GM12878 (cell line): ENCODE results near the gene LMF2. TPM values are rescaled to one million over a fixed set of nuclear protein-coding genes. Genes with fewer than 3 reads are reported as not detected.

Experiments
- ATAC-seq: fragments of 200-7000 bp; cut with Tn5 transposase; 3 replicates; pipeline ENCODE4 v1.9.1; 2020; ENCODE audit warnings: mild to moderate bottlenecking, moderate library complexity
- BruUV-seq: library from RNA; stranded (reverse); fragments of 400-500 nt; replicated peaks from 2 replicates; lab custom pipeline; 2021; lab: Mats Ljungman, UMichigan
- CTCF ChIA-PET: fragments of 300-600 bp; sonication (Branson Sonifier 250); formaldehyde crosslinking; extraction: SDS; loops from one replicate; lab custom pipeline; 2021; ENCODE audit warnings: inconsistent platforms; lab: Yijun Ruan, JAX
- POLR2A ChIA-PET: fragments of 350-600 bp; formaldehyde crosslinking; extraction: SDS; loops from one replicate; lab custom pipeline; 2021; ENCODE audit warnings: inconsistent platforms; lab: Charles Lee
- RAD21 ChIA-PET: fragments of 300-600 bp; sonication (Branson Sonifier 250); formaldehyde crosslinking; loops from one replicate; lab custom pipeline; 2023; ENCODE audit warnings: antibody characterized with exemption; ENCODE audit not compliant: unreplicated experiment; lab: Charles Lee
- SMC1A ChIA-PET: fragments of 300-600 bp; sonication (Branson Sonifier 250); formaldehyde crosslinking; loops from one replicate; lab custom pipeline; 2023; ENCODE audit not compliant: unreplicated experiment, uncharacterized antibody; lab: Charles Lee
- DNase-seq: peaks from one replicate; pipeline ENCODE4 v3.0.0-alpha.2; 2011; ENCODE audit warnings: low read depth, low spot score
- FAIRE-seq: peaks from 3 replicates; lab custom pipeline; 2011; peaks lifted over from hg19 to GRCh38; lab: Jason Lieb, UNC
- H2AFZ ChIP-seq: 2 replicates; pipeline ENCODE4 v1.6.0; 2011; ENCODE audit warnings: low read depth, low read length, control low read depth; ENCODE audit not compliant: control insufficient read depth
- H3K27ac ChIP-seq: 2 replicates; pipeline ENCODE4 v1.5.1; 2011; ENCODE audit warnings: control low read depth; ENCODE audit not compliant: control insufficient read depth, insufficient read depth
- H3K27me3 ChIP-seq, 2 experiments: replicated peaks in 1 of 2; 2 replicates each; pipeline versions ENCODE4 v1.6.0 to v1.6.1; 2011; ENCODE audit warnings: low read length in 1 of 2; ENCODE audit not compliant: control insufficient read depth in 2 of 2, insufficient read depth in 2 of 2
- H3K36me3 ChIP-seq, 2 experiments: 2 replicates each; pipeline ENCODE4 v1.5.1; 2011; ENCODE audit warnings: low read length in 1 of 2; ENCODE audit not compliant: control insufficient read depth in 2 of 2, insufficient read depth in 2 of 2
- H3K4me1 ChIP-seq: 2 replicates; pipeline ENCODE4 v1.6.1; 2011; ENCODE audit warnings: mild to moderate bottlenecking, low read length, moderate library complexity, mixed read lengths; ENCODE audit not compliant: control insufficient read depth, insufficient read depth
- H3K4me2 ChIP-seq: 2 replicates; pipeline ENCODE4 v1.6.0; 2011; ENCODE audit warnings: control low read depth; ENCODE audit not compliant: control insufficient read depth, insufficient read depth
- H3K4me3 ChIP-seq: fragments of 200-600 bp; sonication (generic); 2 replicates; pipeline ENCODE4 v1.5.1; 2016
- H3K79me2 ChIP-seq: 2 replicates; pipeline ENCODE4 v1.6.0; 2011; ENCODE audit warnings: low read length; ENCODE audit not compliant: control insufficient read depth, insufficient read depth
- H3K9ac ChIP-seq: 2 replicates; pipeline ENCODE4 v1.8.0; 2011; ENCODE audit warnings: low read length, control low read depth, mixed read lengths; ENCODE audit not compliant: control insufficient read depth, insufficient read depth
- H3K9me3 ChIP-seq: replicated peaks from 3 replicates; pipeline ENCODE4 v1.5.1; 2011; ENCODE audit warnings: mild to moderate bottlenecking, low read length; ENCODE audit not compliant: control insufficient read depth, insufficient read depth
- H4K20me1 ChIP-seq: 2 replicates; pipeline ENCODE4 v1.6.0; 2011; ENCODE audit not compliant: control insufficient read depth, insufficient read depth
- BCL11A ChIP-seq: IDR thresholded peaks from 2 replicates; pipeline ENCODE4 v1.6.1; 2011; ENCODE audit warnings: low read depth, low read length
- DPF2 ChIP-seq: fragments of 450-650 bp; IDR thresholded peaks from 2 replicates; pipeline ENCODE4 v1.6.1; 2017; ENCODE audit warnings: mild to moderate bottlenecking
- EGR1 ChIP-seq, 2 experiments: IDR thresholded peaks; 1 replicate in 1 of 2; 2 replicates in 1 of 2; pipeline ENCODE4 v1.6.1; 2011 to 2012; ENCODE audit warnings: low read depth in 2 of 2, low read length in 2 of 2, borderline replicate concordance in 1 of 2, mild to moderate bottlenecking in 1 of 2, moderate library complexity in 1 of 2
- HCFC1 ChIP-seq: fragments of 150-350 bp; IDR thresholded peaks from 2 replicates; pipeline ENCODE4 v1.6.1; 2014; ENCODE audit warnings: low read length
- KAT2A ChIP-seq: conservative IDR thresholded peaks from 2 replicates; pipeline ENCODE4 v1.6.1; 2011; ENCODE audit warnings: low read depth, low read length; ENCODE audit not compliant: control insufficient read depth
- RELA ChIP-seq: fragments of 450-650 bp; IDR thresholded peaks from 2 replicates; pipeline ENCODE4 v1.8.0; 2014; ENCODE audit warnings: borderline replicate concordance; ENCODE audit not compliant: partially characterized antibody
- RFX5 ChIP-seq: IDR thresholded peaks from 2 replicates; pipeline ENCODE4 v1.6.1; 2011; ENCODE audit warnings: low read depth, low read length, improper control_type of control experiment
- SP1 ChIP-seq: IDR thresholded peaks from one replicate; pipeline ENCODE4 v1.6.1; 2011; ENCODE audit warnings: low read depth, low read length
- USF2 ChIP-seq: IDR thresholded peaks from 2 replicates; pipeline ENCODE4 v1.6.1; 2011; ENCODE audit warnings: low read depth, low read length, improper control_type of control experiment, borderline replicate concordance
- ZNF24 ChIP-seq: fragments of 450-650 bp; IDR thresholded peaks from 2 replicates; pipeline ENCODE4 v1.6.1; 2017; ENCODE audit warnings: antibody characterized with exemption, mild to moderate bottlenecking
- WGBS: methylation state at CpG from one replicate; pipeline ENCODE4 v1.1.6; 2016; ENCODE audit warnings: low lambda C conversion rate; ENCODE audit not compliant: insufficient replicate concordance, insufficient coverage; ENCODE audit errors: missing lambda C conversion rate; 5-methylcytosine and 5-hydroxymethylcytosine counted together
- in situ Hi-C: fragments of 300-500 bp; cut with MboI; formaldehyde crosslinking; loops from 9 replicates; pipeline ENCODE4 v1.14.3; 2018; ENCODE audit warnings: mixed read lengths
- intact Hi-C: fragments of 100-400 bp; cut with micrococcal nuclease; formaldehyde crosslinking; loops from one replicate; pipeline ENCODE4 v1.14.2; 2022; ENCODE audit not compliant: unreplicated experiment
- polyA plus RNA-seq, 11 experiments: library from polyadenylated mRNA; depleted of rRNA in 4 of 11; unstranded in 6 of 11; stranded (reverse) in 5 of 11; fragments of >200 nt; fragmentation: Nextera tagmentation in 4 of 11; fragmentation: Illumina TruSeq in 1 of 11; extraction: Ambion mirVana in 4 of 11; extraction: Trizol in 1 of 11; gene quantifications; 1 replicate in 1 of 11; 2 replicates in 10 of 11; pipeline versions ENCODE4 v1.2.1 to v1.2.3, GENCODE V29; 2011 to 2016; ENCODE audit warnings: inconsistent platforms in 2 of 11, missing spikeins in 2 of 11, low read depth in 1 of 11
- total RNA-seq, 4 experiments: library from RNA; depleted of rRNA in 3 of 4; stranded (reverse); fragments of >200 nt in 3 of 4; fragmentation: Illumina TruSeq in 1 of 4; extraction: Trizol in 1 of 4; gene quantifications; 2 replicates each; pipeline versions ENCODE4 v1.2.1 to v1.2.3, GENCODE V29; 2013 to 2021
- TF ChIP-seq, protein P1 (sequence below): fragments of 450-650 bp; formaldehyde crosslinking; IDR thresholded peaks from 2 replicates; pipeline ENCODE4 v1.4.0; 2022; ENCODE audit warnings: mild to moderate bottlenecking, moderate library complexity
- TF ChIP-seq, protein P2 (sequence below): fragments of 450-650 bp; formaldehyde crosslinking; IDR thresholded peaks from 2 replicates; pipeline ENCODE4 v1.5.0; 2022; ENCODE audit warnings: mild to moderate bottlenecking, missing genetic modification characterization

LMF2 gene
- total and polyA plus RNA-seq, 10 of the 15 experiments (the other 5 are each of a cell fraction or from before 2014, with no cell fraction given): 0.08 to 57.5 (median 21.2) TPM

GRCh38 chr22:50519151-50519550 is 11.6 kb upstream of the LMF2 start:
- FAIRE-seq: no peak
- SMC1A ChIA-PET: no interaction called here
- WGBS: 88% methylated on average over 8 of the region's 8 CpGs

More at GRCh38 chr22:50519151-50519550, 11.6 kb upstream of the LMF2 start:
- Histone ChIP-seq H2AFZ (no peak overlapping the region), H4K20me1 (no peaks in the 10 kb centered on the region), H3K4me2 (no peak overlapping the region), H3K36me3 (peaks cover 10 to 50% of the 10 kb centered on the region in 2 experiments; a peak in 3 of 4 replicates), H3K27me3 (no peaks in the 10 kb centered on the region), H3K4me1 (no peaks in the 10 kb centered on the region; the same call in 1 of the 2 replicates), H3K27ac (no peak overlapping the region), H3K9me3 (no peaks in the 10 kb centered on the region), H3K4me3 (no peak overlapping the region), H3K79me2 (peaks cover 13% of the 10 kb centered on the region), H3K9ac (no peak overlapping the region)
- no peak for ATAC-seq
- DNase-seq: no peak
- RAD21 ChIA-PET: no interaction called here
- POLR2A ChIA-PET: interaction anchor here (1.2 kb wide), 1 partner anchor 47 kb away, joined by 3 read pairs; no protein-coding TSS in a partner anchor
- in situ Hi-C loops (no loop called here), intact Hi-C loops (no loop called here)
- CTCF ChIA-PET: interaction anchor here (0.6 kb wide), 1 partner anchor 100 kb away, joined by 3 read pairs; no protein-coding TSS in a partner anchor
- TF ChIP-seq HCFC1 (no peak), SP1 (no peak), KAT2A (no peak), ZNF24 (no peak), RFX5 (no peak), DPF2 (no peak), EGR1 (IDR thresholded peaks at IDR 0.05; ENCODE audit: borderline replicate concordance in 1 of 2, low read depth in 2 of 2, low read length in 2 of 2) (no peak), USF2 (no peak), RELA (no peak), BCL11A (no peak)
- TF ChIP-seq, protein P1, sequence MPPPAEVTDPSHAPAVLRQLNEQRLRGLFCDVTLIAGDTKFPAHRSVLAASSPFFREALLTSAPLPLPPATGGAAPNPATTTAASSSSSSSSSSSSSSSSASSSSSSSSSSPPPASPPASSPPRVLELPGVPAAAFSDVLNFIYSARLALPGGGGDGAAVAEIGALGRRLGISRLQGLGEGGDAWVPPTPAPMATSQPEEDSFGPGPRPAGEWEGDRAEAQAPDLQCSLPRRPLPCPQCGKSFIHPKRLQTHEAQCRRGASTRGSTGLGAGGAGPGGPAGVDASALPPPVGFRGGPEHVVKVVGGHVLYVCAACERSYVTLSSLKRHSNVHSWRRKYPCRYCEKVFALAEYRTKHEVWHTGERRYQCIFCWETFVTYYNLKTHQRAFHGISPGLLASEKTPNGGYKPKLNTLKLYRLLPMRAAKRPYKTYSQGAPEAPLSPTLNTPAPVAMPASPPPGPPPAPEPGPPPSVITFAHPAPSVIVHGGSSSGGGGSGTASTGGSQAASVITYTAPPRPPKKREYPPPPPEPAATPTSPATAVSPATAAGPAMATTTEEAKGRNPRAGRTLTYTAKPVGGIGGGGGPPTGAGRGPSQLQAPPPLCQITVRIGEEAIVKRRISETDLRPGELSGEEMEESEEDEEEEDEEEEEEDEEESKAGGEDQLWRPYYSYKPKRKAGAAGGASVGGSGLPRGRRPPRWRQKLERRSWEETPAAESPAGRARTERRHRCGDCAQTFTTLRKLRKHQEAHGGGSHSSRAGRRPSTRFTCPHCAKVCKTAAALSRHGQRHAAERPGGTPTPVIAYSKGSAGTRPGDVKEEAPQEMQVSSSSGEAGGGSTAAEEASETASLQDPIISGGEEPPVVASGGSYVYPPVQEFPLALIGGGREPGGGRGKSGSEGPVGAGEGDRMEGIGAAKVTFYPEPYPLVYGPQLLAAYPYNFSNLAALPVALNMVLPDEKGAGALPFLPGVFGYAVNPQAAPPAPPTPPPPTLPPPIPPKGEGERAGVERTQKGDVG: no peak
- TF ChIP-seq, protein P2, sequence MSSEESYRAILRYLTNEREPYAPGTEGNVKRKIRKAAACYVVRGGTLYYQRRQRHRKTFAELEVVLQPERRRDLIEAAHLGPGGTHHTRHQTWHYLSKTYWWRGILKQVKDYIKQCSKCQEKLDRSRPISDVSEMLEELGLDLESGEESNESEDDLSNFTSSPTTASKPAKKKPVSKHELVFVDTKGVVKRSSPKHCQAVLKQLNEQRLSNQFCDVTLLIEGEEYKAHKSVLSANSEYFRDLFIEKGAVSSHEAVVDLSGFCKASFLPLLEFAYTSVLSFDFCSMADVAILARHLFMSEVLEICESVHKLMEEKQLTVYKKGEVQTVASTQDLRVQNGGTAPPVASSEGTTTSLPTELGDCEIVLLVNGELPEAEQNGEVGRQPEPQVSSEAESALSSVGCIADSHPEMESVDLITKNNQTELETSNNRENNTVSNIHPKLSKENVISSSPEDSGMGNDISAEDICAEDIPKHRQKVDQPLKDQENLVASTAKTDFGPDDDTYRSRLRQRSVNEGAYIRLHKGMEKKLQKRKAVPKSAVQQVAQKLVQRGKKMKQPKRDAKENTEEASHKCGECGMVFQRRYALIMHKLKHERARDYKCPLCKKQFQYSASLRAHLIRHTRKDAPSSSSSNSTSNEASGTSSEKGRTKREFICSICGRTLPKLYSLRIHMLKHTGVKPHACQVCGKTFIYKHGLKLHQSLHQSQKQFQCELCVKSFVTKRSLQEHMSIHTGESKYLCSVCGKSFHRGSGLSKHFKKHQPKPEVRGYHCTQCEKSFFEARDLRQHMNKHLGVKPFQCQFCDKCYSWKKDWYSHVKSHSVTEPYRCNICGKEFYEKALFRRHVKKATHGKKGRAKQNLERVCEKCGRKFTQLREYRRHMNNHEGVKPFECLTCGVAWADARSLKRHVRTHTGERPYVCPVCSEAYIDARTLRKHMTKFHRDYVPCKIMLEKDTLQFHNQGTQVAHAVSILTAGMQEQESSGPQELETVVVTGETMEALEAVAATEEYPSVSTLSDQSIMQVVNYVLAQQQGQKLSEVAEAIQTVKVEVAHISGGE: no peak
- no TSS peak for BruUV-seq
